Fibroblast of peridontal ligament (primary cell): ENCODE results near the gene CUZD1.

ENCODE experiments used
- DNase-seq: peaks from one replicate; pipeline ENCODE4 v3.0.0-alpha.2; 2010; ENCODE audit errors: extremely low read depth

The CUZD1 gene

DNA sequence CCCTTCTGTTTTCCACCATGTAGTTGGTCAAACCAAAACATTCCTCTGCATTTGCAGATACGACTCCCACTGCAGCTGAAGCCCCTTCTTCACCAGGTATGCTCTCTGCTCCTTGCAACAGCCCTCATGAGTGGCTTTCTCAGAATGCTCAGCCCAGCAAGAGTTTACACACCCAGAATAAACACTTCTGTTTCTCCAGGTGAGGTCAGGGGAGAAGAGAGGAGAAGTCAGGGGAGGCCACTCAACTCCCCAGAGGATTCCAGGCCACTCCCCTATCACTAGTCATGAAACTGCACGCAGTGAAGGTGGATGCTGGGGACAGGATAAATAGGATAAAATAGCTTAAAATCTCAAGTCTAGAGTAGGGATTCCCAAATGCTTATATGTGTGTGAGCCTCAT is 31.2 kb downstream of the CUZD1 start:
- no peak for DNase-seq

DNA sequence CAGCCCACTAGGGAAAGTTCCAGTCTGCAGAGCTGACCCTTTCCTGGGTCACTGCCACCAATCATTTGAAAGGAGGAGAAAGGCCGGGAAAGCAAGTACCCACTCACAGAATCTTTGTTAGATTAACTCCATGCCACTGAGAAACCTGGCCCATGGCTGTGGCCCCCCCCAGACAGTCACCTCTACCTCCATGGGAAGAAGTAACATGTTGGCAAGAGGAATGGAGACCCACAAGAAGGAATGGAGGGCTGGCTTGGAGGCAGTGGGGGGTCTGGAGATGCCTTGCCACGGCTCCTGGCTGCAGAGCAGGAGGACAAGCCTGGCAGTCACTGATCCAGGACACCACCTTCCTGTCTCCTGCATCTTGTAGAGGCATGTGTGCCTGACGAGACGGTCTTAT is 32.9 kb downstream of the CUZD1 start:
- DNase-seq: no peak

- no peak for DNase-seq
Measured at GRCh38 chr10:122802282-122802681, 43.4 kb downstream of the CUZD1 start.

GRCh38 chr10:122798704-122799231 is 46.9 kb downstream of the CUZD1 start:
- no peak for DNase-seq

DNA sequence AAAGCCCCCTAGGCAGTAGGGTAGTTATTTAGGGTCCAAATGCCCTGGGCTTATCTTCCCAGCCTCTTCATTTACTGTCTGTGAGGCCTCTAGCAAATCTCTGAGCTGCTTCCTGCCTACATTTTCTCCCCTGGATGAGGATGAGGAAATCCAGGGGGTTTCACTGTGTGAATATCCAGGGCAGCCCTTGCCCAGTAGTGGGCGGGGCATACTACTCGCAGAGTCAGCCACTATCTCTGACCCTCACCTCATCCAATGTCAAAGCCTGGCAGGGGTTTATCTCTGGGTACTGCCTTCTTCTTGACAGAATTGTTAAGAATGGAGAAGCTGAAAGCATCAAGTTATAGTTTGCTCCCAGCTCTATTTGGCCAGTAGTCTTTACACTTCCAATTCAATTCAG is 48.9 kb downstream of the CUZD1 start:
- DNase-seq: no peak

DNA sequence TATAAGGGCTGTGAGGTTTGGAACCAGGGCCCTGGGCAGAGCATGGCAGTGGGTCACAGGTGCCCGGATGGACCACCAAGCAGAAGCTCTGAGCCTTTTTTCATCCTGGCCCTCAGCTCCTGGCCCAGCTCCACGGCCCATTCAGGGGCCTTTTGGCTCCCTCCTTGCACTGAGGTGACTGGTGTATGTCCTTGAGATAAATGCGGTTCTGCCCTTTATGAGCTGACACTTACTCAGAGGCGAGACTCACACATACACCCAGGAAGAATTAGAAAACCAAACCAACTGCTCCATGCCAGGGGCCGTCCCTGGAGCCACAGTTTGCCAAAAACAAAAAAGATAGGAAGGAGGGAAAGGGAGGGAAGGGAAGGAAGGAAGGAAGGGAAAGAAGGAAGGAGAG is 49.7 kb downstream of the CUZD1 start:
- no peak for DNase-seq

DNA sequence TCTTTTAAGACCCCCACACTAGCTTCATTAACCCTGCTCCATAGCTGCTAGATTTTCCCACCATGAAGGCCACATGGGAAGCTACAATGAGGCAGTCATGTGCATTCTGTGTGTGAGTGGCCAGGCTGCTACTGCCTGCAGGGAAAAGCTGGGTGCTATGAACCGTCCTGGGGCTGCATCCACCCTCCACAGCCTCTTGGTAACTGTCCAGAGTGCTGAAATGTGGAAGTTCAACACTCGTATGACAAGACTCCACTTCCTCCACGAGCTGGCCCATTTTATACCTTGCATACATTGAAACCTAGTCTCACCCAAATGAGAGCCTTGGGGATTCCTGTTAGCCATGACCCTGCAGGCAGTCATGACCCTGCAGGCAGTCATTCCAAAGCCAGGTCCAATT is 59.4 kb downstream of the CUZD1 start:
- peak; percentile 1 for DNase-seq

- no peak for DNase-seq
Measured at GRCh38 chr10:122782911-122783310, 62.7 kb downstream of the CUZD1 start.
